AG09309 (cell line): ENCODE data around the gene MYOC.

Experiments
- DNase-seq: peaks from one replicate; pipeline ENCODE4 v3.0.0-alpha.2; 2010; ENCODE audit warnings: low read depth
- H3K4me3 ChIP-seq: 2 replicates; pipeline ENCODE4 v1.5.1; 2011; ENCODE audit warnings: mild to moderate bottlenecking, low read depth, low read length, moderate library complexity; ENCODE audit not compliant: control insufficient read depth
- CTCF ChIP-seq: IDR thresholded peaks from 2 replicates; pipeline ENCODE4 v1.5.1; 2011; ENCODE audit warnings: mild to moderate bottlenecking, low read depth, low read length, inconsistent platforms; ENCODE audit not compliant: insufficient read depth, control insufficient read depth; ENCODE audit errors: missing control alignments

Gene MYOC

GRCh38 chr1:171637928-171638576 lies 14.4 kb downstream of the MYOC start:
- DNase-seq: no peak
- TF ChIP-seq CTCF: no peak
- H3K4me3 ChIP-seq: no peak overlapping the region

DNA sequence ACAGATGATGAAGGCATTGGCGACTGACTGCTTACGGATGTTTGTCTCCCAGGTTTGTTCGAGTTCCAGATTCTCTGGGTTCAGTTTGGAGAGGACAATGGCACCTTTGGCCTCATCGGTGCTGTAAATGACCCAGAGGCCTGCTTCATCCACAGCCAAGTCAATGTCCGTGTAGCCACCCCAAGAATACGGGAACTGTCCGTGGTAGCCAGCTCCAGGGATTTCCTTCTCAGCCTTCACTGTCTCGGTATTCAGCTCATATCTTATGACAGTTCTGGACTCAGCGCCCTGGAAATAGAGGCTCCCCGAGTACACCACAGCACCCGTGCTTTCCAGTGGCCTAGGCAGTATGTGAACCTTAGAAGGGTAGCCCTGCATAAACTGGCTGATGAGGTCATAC lies 16.3 kb downstream of the MYOC start:
- H3K4me3 ChIP-seq: no peak overlapping the region
- DNase-seq: no peak
- TF ChIP-seq CTCF: no peak

DNA sequence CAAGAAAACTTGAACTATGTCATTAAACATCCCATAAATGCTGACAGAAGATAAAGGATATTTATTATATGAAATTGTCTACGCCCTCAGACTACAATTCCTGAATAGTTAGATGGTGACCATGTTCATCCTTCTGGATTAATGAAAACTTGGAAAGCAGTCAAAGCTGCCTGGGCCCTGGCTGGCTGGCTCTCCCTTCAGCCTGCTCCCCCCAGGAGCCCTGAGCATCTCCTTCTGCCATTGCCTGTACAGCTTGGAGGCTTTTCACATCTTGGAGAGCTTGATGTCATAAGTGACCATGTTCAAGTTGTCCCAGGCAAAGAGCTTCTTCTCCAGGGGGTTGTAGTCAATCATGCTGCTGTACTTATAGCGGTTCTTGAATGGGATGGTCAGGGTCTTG lies 16.8 kb downstream of the MYOC start:
- H3K4me3 ChIP-seq: no peak overlapping the region
- no peak for TF ChIP-seq CTCF
- no peak for DNase-seq

GRCh38 chr1:171628225-171628624 lies 24.3 kb downstream of the MYOC start:
- no peak for TF ChIP-seq CTCF
- H3K4me3 ChIP-seq: no peak overlapping the region
- DNase-seq: no peak

- TF ChIP-seq CTCF: no peak
- DNase-seq: no peak
- H3K4me3 ChIP-seq: no peak overlapping the region
These were observed 25.5 kb downstream of the MYOC start for GRCh38 chr1:171627020-171627419.

DNA sequence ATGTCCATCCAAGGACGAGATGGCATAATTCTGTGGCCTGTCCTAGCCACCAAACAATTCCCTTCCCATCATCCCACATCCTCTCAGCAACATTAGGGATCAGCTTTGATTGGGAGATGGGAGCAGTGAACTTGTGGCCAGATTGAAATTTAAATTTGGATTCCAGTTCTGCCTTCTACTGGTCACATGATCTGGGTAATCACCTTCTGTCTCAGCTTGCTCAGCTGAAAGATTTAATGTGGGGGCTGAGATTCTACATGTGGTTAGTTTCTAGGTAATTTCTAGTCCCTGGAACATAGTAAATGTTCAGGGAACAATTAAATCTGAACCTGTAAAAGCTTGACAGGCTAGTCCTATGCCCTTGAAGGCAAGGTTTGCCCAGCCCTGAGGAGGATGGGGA lies 27.3 kb downstream of the MYOC start:
- DNase-seq: no peak
- no peak for TF ChIP-seq CTCF
- H3K4me3 ChIP-seq: no peak overlapping the region
